HepG2 (cell line): ENCODE results near the gene VAMP8. TPM values are rescaled to one million over a fixed set of nuclear protein-coding genes. Genes with fewer than 3 reads are reported as not detected.

Experiments used
- BHLHE40 ChIP-seq: IDR thresholded peaks from 2 replicates; pipeline ENCODE4 v1.6.1; 2011; ENCODE audit warnings: low read length, improper control_type of control experiment
- CENPT ChIP-seq: sonication (generic); formaldehyde crosslinking; IDR thresholded peaks from 2 replicates; pipeline ENCODE4 v1.8.0; 2022; ENCODE audit warnings: low read depth, mild to moderate bottlenecking, moderate library complexity, missing genetic modification reagents
- FOSL1 ChIP-seq: sonication (generic); formaldehyde crosslinking; IDR thresholded peaks from 2 replicates; pipeline ENCODE4 v1.9.0; 2021; ENCODE audit warnings: missing genetic modification reagents, borderline replicate concordance
- KMT2B ChIP-seq: IDR thresholded peaks from 2 replicates; pipeline ENCODE4 v1.6.1; 2016; ENCODE audit warnings: missing genetic modification reagents, missing compliant biosample characterization
- MBD4 ChIP-seq: IDR thresholded peaks from 2 replicates; pipeline ENCODE4 v1.6.1; 2012; ENCODE audit warnings: low read length, inconsistent platforms, borderline replicate concordance
- NFE2L1 ChIP-seq: sonication (generic); formaldehyde crosslinking; IDR thresholded peaks from 2 replicates; pipeline ENCODE4 v1.4.0; 2020; ENCODE audit warnings: missing genetic modification reagents, mild to moderate bottlenecking, borderline replicate concordance
- RORA ChIP-seq: sonication (generic); formaldehyde crosslinking; IDR thresholded peaks from 2 replicates; pipeline ENCODE4 v1.5.0; 2020; ENCODE audit warnings: mild to moderate bottlenecking, missing genetic modification reagents, moderate library complexity
- RXRB ChIP-seq: IDR thresholded peaks from 2 replicates; pipeline ENCODE4 v1.6.1; 2016; ENCODE audit warnings: borderline replicate concordance, missing genetic modification reagents, missing compliant biosample characterization
- SMAD3 ChIP-seq: sonication (generic); formaldehyde crosslinking; IDR thresholded peaks from 2 replicates; pipeline ENCODE4 v1.4.0; 2020; ENCODE audit warnings: missing genetic modification reagents
- SRY ChIP-seq: sonication (generic); formaldehyde crosslinking; IDR thresholded peaks from 2 replicates; pipeline ENCODE4 v1.8.0; 2022; ENCODE audit warnings: mild to moderate bottlenecking, missing genetic modification reagents
- TP53 ChIP-seq: sonication (generic); formaldehyde crosslinking; conservative IDR thresholded peaks from 2 replicates; pipeline ENCODE4 v1.4.0; 2020; ENCODE audit warnings: missing genetic modification reagents
- ZFP36L2 ChIP-seq: sonication (generic); formaldehyde crosslinking; IDR thresholded peaks from 2 replicates; pipeline ENCODE4 v1.4.0; 2020; ENCODE audit warnings: missing genetic modification reagents
- ZFP41 ChIP-seq: sonication (generic); formaldehyde crosslinking; IDR thresholded peaks from 2 replicates; pipeline ENCODE4 v1.4.0; 2020; ENCODE audit warnings: mild to moderate bottlenecking, missing genetic modification reagents, borderline replicate concordance
- ZNF138 ChIP-seq: sonication (generic); formaldehyde crosslinking; IDR thresholded peaks from 2 replicates; pipeline ENCODE4 v1.5.0; 2020; ENCODE audit warnings: mild to moderate bottlenecking, low read depth, missing genetic modification reagents
- ZNF143 ChIP-seq: sonication (generic); formaldehyde crosslinking; IDR thresholded peaks from 2 replicates; pipeline ENCODE4 v1.4.0; 2020; ENCODE audit warnings: missing genetic modification reagents
- ZNF224 ChIP-seq: sonication (generic); formaldehyde crosslinking; IDR thresholded peaks from 2 replicates; pipeline ENCODE4 v1.5.0; 2020; ENCODE audit warnings: mild to moderate bottlenecking, missing genetic modification reagents
- ZNF33A ChIP-seq: sonication (generic); formaldehyde crosslinking; IDR thresholded peaks from 2 replicates; pipeline ENCODE4 v1.5.1; 2020; ENCODE audit warnings: missing genetic modification reagents, mild to moderate bottlenecking, moderate library complexity, borderline replicate concordance
- ZNF709 ChIP-seq: sonication (generic); formaldehyde crosslinking; IDR thresholded peaks from 2 replicates; pipeline ENCODE4 v1.5.0; 2020; ENCODE audit warnings: mild to moderate bottlenecking, missing genetic modification reagents
- ZNF713 ChIP-seq: sonication (generic); formaldehyde crosslinking; IDR thresholded peaks from 2 replicates; pipeline ENCODE4 v1.4.0; 2020; ENCODE audit warnings: mild to moderate bottlenecking, missing genetic modification reagents
- ZNF761 ChIP-seq: sonication (generic); formaldehyde crosslinking; conservative IDR thresholded peaks from 2 replicates; pipeline ENCODE4 v1.4.0; 2020; ENCODE audit warnings: mild to moderate bottlenecking, missing genetic modification reagents
- ZSCAN21 ChIP-seq: sonication (generic); formaldehyde crosslinking; IDR thresholded peaks from 2 replicates; pipeline ENCODE4 v1.8.0; 2022; ENCODE audit warnings: mild to moderate bottlenecking, missing genetic modification reagents, moderate library complexity, borderline replicate concordance
- polyA plus RNA-seq, 8 experiments: library from polyadenylated mRNA; depleted of rRNA in 3 of 8; stranded (reverse) in 7 of 8; unstranded in 1 of 8; fragments of >200 nt; fragmentation: Illumina TruSeq in 4 of 8; extraction: Trizol in 4 of 8; gene quantifications; 2 replicates each; pipeline versions ENCODE4 v1.2.1 to v1.2.3, GENCODE V29; 2011 to 2016; ENCODE audit warnings: low read depth in 4 of 8, missing spikeins in 1 of 8, mixed read lengths in 1 of 8; ENCODE audit not compliant: insufficient read depth in 1 of 8
- total RNA-seq, 5 experiments: library from RNA; depleted of rRNA; stranded (reverse); fragments of >200 nt; fragmentation: Illumina TruSeq; extraction: Trizol; gene quantifications; 2 replicates each; pipeline ENCODE4 v1.2.3, GENCODE V29; 2016; ENCODE audit warnings: low read depth in 1 of 5
- TF ChIP-seq, protein P1 (sequence below): sonication (generic); formaldehyde crosslinking; IDR thresholded peaks from 2 replicates; pipeline ENCODE4 v1.4.0; 2020; ENCODE audit warnings: low read depth, missing genetic modification reagents
- TF ChIP-seq, protein P2 (sequence below): sonication (generic); formaldehyde crosslinking; IDR thresholded peaks from 2 replicates; pipeline ENCODE4 v1.8.0; 2022; ENCODE audit warnings: mild to moderate bottlenecking, missing genetic modification reagents, moderate library complexity
- TF ChIP-seq, protein P3 (sequence below): sonication (generic); formaldehyde crosslinking; IDR thresholded peaks from 2 replicates; pipeline ENCODE4 v1.4.0; 2020; ENCODE audit warnings: mild to moderate bottlenecking, low read depth, missing genetic modification reagents
- TF ChIP-seq, protein P4 (sequence below): sonication (generic); formaldehyde crosslinking; IDR thresholded peaks from 2 replicates; pipeline ENCODE4 v1.4.0; 2020; ENCODE audit warnings: missing genetic modification reagents

Gene VAMP8
- total and polyA plus RNA-seq, 2 of the 13 experiments (the other 11 are each of a cell fraction or from before 2014, with no cell fraction given): 83.3 to 157 TPM

GRCh38 chr2:85538507-85539360, 38.7 kb upstream of the VAMP8 start, which contains the start of gene MAT2A (continued):
- TF ChIP-seq FOSL1 (CRISPR knock-in tag) (no peak), BHLHE40 (peak; percentile 96), ZSCAN21 (CRISPR knock-in tag) (peak; percentile 89; the same call in 1 of the 2 replicates), ZNF143 (CRISPR knock-in tag) (peak; percentile 46; the same call in 1 of the 2 replicates), ZNF224 (CRISPR knock-in tag) (peak; percentile 91; the same call in 1 of the 2 replicates), TP53 (CRISPR knock-in tag) (peak; percentile 86; the same call in 1 of the 2 replicates), ZFP41 (CRISPR knock-in tag) (no peak; the same call in none of the 2 replicates), ZNF138 (CRISPR knock-in tag) (peak; percentile 88), ZNF33A (CRISPR knock-in tag) (peak; percentile 55; the same call in 1 of the 2 replicates), KMT2B (CRISPR knock-in tag) (peak; percentile 23; the same call in 1 of the 2 replicates), RXRB (CRISPR knock-in tag) (peak; percentile 56), CENPT (CRISPR knock-in tag) (peak; percentile 78; the same call in 1 of the 2 replicates), ZNF761 (CRISPR knock-in tag) (no peak; the same call in none of the 2 replicates), RORA (CRISPR knock-in tag) (no peak), NFE2L1 (no peak), ZFP36L2 (CRISPR knock-in tag) (peak; percentile 93; the same call in 1 of the 2 replicates), SRY (CRISPR knock-in tag) (peak; percentile 95), ZNF713 (CRISPR knock-in tag) (no peak; the same call in 1 of the 2 replicates), SMAD3 (peak; percentile 77), ZNF709 (CRISPR knock-in tag) (peak; percentile 86), MBD4 (no peak)
- TF ChIP-seq, protein P1, sequence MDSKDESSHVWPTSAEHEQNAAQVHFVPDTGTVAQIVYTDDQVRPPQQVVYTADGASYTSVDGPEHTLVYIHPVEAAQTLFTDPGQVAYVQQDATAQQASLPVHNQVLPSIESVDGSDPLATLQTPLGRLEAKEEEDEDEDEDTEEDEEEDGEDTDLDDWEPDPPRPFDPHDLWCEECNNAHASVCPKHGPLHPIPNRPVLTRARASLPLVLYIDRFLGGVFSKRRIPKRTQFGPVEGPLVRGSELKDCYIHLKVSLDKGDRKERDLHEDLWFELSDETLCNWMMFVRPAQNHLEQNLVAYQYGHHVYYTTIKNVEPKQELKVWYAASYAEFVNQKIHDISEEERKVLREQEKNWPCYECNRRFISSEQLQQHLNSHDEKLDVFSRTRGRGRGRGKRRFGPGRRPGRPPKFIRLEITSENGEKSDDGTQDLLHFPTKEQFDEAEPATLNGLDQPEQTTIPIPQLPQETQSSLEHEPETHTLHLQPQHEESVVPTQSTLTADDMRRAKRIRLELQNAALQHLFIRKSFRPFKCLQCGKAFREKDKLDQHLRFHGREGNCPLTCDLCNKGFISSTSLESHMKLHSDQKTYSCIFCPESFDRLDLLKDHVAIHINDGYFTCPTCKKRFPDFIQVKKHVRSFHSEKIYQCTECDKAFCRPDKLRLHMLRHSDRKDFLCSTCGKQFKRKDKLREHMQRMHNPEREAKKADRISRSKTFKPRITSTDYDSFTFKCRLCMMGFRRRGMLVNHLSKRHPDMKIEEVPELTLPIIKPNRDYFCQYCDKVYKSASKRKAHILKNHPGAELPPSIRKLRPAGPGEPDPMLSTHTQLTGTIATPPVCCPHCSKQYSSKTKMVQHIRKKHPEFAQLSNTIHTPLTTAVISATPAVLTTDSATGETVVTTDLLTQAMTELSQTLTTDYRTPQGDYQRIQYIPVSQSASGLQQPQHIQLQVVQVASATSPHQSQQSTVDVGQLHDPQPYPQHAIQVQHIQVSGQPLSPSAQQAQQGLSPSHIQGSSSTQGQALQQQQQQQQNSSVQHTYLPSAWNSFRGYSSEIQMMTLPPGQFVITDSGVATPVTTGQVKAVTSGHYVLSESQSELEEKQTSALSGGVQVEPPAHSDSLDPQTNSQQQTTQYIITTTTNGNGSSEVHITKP (CRISPR knock-in tag): peak; percentile 99
- TF ChIP-seq, protein P2, sequence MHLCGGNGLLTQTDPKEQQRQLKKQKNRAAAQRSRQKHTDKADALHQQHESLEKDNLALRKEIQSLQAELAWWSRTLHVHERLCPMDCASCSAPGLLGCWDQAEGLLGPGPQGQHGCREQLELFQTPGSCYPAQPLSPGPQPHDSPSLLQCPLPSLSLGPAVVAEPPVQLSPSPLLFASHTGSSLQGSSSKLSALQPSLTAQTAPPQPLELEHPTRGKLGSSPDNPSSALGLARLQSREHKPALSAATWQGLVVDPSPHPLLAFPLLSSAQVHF (CRISPR knock-in tag): peak; percentile 91
- TF ChIP-seq, protein P3, sequence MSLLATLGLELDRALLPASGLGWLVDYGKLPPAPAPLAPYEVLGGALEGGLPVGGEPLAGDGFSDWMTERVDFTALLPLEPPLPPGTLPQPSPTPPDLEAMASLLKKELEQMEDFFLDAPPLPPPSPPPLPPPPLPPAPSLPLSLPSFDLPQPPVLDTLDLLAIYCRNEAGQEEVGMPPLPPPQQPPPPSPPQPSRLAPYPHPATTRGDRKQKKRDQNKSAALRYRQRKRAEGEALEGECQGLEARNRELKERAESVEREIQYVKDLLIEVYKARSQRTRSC (CRISPR knock-in tag): no peak
- TF ChIP-seq, protein P4, sequence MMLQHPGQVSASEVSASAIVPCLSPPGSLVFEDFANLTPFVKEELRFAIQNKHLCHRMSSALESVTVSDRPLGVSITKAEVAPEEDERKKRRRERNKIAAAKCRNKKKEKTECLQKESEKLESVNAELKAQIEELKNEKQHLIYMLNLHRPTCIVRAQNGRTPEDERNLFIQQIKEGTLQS: peak; percentile 80
